Subcutaneous adipose tissue (tissue), 4 donors: ENCODE results near the gene LMNTD2. TPM values are rescaled to one million over a fixed set of nuclear protein-coding genes. Genes with fewer than 3 reads are reported as not detected.

ENCODE experiments used
- total RNA-seq, 4 donors: library from RNA; depleted of rRNA; stranded (reverse); fragments of >200 nt; gene quantifications; one replicate each; pipeline ENCODE4 v1.1.0, GENCODE V29; 2016
- TF ChIP-seq, protein P1 (sequence below): fragments of 450-650 bp; IDR thresholded peaks from one replicate; pipeline ENCODE4 v1.5.1; 2016; ENCODE audit warnings: low read depth, mild to moderate bottlenecking, control low read depth, antibody characterized with exemption, moderate library complexity

The LMNTD2 gene
- total RNA-seq, 4 donors from 2014 or later: 0.65 to 2.4 (median 1.0) TPM

DNA sequence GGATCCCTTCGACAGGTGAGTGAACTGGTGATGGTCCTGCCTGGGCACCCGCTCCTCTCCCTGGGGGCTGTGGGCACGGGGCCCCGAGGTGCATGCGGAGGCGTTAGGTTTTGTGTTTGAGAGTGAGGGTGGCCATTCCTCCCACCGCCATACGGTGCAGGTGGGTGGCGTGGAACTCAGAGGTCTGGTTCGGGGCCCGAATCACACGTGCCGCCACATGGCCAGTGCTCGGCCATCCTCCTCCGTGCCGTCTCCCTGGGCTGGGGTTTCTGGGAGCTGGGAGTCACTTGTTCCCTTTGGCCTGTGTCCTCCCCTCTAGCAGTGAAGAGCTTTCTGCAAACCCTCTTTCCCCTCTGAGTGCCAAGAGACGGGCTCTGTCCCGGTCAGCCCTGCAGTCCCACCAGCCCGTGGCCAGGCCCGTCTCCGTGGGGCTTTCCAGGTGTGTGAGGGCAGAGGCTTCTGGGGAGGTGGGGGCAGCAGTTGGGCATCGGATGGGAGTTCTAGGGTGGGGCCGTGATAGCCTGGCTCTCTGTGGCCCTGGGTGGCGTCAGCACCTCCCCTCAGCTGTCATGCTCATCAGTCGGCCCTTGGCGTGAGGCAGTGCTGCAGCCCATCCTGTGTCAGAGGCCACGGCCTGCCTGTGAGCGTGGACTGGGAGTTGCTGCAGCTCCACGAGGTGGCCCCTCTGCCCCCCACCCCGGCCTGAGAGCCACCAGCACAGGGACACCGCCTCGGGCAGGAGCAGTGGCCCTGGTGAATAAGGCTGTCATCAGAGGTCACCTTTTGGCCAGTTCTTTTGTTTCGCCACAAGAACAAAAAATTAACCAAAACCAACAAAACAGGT lies 45.0 kb upstream of the LMNTD2 start:
- TF ChIP-seq, protein P1, sequence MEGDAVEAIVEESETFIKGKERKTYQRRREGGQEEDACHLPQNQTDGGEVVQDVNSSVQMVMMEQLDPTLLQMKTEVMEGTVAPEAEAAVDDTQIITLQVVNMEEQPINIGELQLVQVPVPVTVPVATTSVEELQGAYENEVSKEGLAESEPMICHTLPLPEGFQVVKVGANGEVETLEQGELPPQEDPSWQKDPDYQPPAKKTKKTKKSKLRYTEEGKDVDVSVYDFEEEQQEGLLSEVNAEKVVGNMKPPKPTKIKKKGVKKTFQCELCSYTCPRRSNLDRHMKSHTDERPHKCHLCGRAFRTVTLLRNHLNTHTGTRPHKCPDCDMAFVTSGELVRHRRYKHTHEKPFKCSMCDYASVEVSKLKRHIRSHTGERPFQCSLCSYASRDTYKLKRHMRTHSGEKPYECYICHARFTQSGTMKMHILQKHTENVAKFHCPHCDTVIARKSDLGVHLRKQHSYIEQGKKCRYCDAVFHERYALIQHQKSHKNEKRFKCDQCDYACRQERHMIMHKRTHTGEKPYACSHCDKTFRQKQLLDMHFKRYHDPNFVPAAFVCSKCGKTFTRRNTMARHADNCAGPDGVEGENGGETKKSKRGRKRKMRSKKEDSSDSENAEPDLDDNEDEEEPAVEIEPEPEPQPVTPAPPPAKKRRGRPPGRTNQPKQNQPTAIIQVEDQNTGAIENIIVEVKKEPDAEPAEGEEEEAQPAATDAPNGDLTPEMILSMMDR: no peak

DNA sequence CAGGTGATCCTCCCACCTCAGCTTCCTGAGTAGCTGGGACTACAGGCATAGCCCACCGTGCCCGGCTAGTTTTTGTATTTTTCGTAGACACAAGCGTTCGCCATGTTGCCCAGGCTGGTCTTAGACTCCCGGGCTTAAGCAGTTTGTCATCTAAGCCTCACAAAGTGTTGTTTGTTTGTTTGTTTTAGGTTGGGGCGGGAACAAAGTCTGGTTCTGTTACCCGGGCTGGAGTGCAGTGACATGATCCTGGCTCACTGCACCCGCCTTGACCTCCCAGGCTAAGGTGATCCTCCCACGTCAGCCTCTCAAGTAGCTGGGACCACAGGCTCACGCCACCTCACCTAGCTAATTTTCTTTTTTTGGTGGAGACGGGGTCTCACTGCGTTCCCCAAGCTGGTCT lies 42.6 kb upstream of the LMNTD2 start:
- TF ChIP-seq, protein P1: no peak

DNA sequence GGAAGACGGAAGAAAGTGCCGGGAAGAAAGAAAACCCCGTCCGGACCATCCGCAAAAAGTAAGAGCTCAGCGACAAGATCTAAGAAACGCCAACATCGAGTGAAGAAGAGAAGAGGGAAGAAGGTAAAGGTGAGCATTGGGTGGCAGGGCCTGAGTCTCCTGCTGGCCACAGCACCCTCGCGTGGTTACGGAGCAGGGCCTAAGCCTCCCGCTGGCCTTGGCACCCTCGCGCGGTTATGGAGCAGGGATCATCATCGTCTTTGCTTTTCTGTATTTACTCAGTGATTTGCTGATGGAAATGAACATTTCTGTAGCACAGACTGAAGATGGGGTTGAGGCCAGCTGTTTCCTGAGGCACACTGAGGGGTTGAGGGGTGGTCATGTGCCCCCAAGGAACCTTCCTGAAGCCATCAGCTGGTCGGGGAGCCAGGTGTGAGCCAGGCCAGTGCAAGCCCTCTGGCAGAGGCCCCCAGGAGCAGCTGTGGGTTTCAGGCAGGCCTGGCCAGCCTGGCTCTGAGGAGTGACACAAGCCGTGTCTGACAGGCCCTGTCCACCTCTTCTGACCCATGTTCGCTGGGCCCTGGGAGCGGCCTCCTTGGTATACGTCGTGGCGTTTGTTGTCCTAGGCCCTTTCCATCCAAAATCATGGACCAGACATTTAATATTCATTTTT lies 41.2 kb upstream of the LMNTD2 start:
- TF ChIP-seq, protein P1: no peak

DNA sequence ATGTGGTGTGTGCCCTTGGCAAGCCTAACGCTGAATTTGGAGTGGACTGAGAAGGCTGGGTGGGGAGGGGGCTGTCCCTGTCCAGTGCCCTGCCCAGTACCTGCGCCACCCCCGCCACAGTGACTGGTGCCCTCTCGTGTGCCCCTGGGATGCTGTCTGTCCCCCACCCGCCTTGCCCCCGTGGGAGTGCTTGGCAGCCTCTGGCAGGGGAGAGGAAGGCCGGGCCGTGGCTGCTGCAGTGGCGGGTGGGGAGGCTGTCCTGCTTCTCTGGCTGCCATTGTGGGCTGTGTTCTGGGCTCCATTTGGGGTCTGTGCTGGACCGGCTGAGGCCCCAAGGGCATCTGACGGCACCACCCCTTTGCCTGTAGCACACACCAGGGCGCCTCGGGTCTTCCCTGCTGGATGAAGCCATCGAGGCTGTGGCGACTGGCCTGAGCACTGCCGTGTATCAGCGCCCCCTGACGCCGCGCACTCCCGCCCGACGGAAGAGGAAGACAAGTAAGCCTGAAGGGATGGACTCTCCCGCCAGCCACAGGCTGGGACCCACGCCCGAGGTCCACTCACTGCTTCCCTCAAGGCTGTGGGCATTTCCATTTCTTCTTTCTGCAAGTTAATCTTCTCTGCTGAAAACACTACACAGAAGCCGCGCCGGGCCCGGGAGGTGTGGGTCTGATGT lies 37.6 kb upstream of the LMNTD2 start:
- TF ChIP-seq, protein P1: no peak

DNA sequence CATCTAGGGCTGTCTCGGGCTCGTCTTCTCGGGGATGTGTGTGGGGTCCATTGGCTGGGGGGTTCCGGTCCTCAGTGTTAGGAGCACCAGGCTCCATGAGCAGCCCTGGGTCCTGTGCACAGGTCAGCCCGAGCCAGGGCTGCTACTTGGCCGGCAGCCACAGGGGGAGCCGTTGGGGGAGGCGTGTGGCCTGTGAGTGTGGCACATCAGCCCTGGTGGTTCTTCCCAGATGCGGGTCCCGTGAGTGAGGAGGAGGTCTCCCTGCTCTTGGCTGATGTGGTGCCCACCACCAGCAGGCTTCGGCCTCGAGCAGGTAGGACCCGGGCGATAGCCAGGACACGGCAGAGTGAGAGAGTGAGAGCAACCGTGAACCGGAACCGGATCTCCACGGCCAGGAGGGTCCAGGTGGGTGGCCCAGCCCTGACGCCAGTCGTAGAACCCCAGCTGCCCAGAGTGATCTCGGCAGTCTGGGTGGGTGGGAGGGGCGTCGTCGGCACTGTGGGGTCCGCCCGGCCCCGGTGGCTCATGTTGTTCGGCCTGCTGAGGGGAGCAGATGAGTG lies 36.7 kb upstream of the LMNTD2 start:
- TF ChIP-seq, protein P1: no peak

DNA sequence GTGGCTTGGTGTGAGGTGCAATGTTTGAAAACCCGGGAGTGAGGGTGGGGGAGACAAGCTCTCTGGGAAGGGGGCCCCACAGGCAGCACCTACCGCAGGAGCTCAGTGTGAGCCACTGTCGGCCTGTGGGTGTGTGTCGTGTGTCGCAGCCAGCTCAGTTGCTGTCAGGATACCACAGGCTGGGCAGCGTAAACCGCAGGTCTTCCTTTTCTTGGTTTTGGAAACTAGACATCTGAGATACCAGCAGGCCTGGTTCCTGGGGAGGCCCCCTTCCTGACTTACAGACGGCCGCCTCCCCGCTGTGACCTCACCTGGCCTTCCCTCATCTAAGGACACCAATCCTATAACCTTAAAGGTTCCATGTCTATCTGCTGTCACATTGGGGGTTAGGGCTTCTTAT lies 35.8 kb upstream of the LMNTD2 start:
- TF ChIP-seq, protein P1: no peak

DNA sequence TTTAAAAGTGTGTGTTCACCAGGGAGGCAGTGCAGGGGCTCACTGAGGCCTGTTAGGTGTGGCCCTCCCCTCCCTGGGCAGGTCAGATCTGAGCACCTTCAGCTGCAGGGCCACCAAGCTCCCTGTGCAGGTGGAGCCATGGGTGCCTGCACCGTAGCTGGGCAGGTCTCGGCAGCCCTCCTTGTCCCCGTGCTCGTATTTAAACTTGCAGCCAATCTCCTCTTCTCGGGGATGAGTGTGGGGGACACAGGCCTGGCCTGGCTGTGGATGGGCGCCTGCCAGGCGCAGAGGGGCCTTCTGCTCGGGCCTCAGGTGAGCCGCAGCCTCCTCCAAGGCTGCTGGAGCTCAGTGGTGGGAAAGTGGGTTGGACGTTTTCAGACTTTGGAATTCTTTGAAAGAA lies 34.9 kb upstream of the LMNTD2 start:
- TF ChIP-seq, protein P1: no peak
